GM19025 (cell line): Measurements from ENCODE around the gene GMEB1.
"Not testable (repeated sequence)": the region's sequence is repeated elsewhere in the genome, so short reads cannot be mapped to it uniquely, and the experiment has no call there.

ENCODE experiments used
- ATAC-seq: cut with Tn5 transposase; IDR thresholded peaks from one replicate; pipeline ENCODE4 v1.9.1; 2021; ENCODE audit warnings: mild to moderate bottlenecking, low read depth, moderate library complexity; ENCODE audit not compliant: unreplicated experiment

The GMEB1 gene, protein sequence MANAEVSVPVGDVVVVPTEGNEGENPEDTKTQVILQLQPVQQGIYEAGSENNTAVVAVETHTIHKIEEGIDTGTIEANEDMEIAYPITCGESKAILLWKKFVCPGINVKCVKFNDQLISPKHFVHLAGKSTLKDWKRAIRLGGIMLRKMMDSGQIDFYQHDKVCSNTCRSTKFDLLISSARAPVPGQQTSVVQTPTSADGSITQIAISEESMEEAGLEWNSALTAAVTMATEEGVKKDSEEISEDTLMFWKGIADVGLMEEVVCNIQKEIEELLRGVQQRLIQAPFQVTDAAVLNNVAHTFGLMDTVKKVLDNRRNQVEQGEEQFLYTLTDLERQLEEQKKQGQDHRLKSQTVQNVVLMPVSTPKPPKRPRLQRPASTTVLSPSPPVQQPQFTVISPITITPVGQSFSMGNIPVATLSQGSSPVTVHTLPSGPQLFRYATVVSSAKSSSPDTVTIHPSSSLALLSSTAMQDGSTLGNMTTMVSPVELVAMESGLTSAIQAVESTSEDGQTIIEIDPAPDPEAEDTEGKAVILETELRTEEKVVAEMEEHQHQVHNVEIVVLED

DNA sequence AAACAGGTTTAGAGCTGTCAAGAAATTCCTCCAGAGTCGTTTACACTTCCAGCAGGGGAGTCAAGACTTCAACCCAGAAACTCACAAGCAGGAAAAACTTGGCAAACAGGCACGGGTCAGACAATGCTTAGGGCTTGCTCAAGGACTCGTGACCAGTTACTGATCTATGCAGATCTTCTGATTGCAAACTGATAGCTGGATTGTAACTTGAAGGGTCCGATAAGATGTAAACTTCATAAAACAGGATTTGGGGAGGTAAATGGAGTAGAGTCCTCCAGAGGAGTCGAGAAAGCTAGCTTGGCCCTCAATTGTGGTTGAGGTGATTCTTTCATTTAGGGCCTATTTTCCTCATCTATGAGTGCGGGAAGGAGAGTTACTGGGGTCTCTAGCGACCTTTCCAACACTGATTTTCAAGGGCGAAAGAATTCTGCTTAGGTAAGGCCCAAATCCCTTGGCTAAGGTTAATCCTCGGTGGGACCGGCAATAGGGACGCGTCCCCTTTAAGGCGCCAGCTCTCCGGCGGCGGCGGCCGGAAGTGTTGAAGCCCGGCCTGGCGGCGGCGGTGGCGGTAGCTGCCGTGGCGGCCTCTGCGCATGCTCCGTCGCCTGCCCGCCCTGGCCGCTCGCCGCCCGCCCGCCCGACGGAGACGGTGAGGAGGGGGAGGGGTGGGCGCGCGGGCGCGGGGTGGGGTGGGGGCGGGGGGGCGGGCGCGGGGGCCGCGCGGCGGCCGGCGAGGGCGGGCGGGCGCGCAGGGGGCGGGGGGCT lies at the start of gene GMEB1:
TSS of gene GMEB1 (plus strand) at position 594 of the 765 bp plus-strand sequence. CDS start 14,829 bp downstream, outside the sequence.
- ATAC-seq = peak; percentile 74

DNA sequence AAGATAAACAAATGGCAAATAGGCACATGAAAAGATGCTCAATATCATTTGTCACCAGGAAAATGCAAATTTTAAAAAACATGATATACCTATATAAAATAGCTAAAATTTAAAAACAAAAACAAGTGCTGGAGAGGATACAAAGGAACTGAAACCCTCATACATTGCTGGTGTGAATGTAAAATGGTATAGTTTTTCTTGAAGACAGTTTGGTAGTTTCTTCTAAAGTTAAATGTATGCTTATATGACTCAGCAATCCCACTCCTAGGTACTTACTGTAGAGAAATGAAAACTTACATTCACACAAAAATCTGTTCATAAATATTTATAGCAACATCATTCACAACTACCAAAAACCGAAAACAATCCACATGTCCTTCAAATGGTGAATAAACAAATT lies 36.9 kb upstream of the GMEB1 start:
- no peak for ATAC-seq

DNA sequence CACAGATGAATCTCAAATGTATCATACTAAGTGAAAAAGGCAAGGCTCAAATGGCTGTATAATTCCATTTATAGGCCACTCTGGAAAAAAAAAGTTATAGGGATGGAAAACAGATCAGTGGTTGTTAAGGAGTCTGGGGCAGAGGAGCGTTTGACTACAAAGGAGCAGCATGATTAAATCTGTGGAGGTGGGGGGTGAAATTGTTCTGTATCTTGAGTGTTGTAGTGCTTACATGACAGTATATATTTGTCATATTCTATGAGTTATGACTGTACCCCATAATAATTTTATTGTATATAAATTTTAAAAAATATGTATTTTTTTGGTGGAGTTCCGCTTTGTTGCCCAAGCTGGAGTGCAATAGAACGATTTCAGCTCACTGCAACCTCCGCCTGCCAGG lies 36.0 kb upstream of the GMEB1 start:
- ATAC-seq = no peak

DNA sequence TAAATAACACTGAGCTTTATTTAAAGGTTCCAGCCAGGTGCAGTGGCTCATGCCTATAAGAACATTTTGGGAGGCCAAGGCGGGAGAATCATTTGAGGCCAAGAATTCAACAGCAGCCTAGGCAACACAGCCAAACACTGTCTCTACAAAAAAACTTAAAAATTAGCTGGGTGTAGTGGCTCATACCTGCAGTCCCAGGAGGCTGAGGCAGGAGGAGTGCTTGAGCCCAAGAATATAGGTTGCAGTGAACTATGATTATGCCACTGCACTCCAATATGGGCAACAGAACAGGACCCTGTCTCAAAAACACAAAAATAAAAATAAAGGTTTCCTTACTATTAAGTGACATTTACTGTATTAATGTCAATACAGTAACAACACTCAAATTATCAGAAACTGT lies 27.8 kb upstream of the GMEB1 start:
- ATAC-seq = no peak

DNA sequence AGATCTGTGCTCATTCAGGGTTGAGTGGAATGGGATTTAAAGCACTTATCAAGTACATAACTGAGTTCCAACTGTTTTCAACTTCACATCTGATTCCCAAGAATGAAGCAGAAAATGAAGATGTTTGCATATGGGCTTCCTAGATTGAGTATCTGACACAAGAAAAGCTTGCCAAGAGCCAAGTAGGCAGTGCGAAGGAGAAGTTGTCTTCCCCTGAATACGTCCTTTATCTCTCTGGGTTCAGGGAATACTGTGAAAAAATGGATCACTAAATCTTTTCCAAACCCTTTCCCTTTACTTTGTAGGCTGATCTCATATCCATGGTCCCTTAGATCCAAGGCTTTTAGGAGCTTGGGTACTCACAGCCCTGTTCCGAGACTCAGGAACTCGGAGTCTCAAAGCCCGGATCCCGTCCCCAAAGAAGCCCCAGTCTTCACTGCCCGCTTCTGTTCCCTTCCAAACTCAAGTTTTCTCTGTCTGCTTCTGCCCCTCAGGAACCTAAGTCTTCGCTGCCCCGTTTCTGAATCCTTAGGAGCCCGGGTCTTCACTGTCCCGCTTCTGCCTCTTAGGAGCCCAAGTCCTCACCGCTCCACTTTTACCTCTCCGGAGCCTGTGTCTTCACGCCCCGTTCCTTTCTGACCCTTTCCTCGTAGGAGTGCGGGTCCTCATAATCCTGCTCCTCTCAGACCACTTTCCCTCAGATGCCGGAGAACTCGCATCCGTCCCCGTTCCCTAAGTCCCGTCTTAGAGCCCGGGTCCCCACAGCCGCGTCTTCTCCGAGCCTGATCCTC lies 26.3 kb upstream of the GMEB1 start:
- ATAC-seq = peak; percentile 10

DNA sequence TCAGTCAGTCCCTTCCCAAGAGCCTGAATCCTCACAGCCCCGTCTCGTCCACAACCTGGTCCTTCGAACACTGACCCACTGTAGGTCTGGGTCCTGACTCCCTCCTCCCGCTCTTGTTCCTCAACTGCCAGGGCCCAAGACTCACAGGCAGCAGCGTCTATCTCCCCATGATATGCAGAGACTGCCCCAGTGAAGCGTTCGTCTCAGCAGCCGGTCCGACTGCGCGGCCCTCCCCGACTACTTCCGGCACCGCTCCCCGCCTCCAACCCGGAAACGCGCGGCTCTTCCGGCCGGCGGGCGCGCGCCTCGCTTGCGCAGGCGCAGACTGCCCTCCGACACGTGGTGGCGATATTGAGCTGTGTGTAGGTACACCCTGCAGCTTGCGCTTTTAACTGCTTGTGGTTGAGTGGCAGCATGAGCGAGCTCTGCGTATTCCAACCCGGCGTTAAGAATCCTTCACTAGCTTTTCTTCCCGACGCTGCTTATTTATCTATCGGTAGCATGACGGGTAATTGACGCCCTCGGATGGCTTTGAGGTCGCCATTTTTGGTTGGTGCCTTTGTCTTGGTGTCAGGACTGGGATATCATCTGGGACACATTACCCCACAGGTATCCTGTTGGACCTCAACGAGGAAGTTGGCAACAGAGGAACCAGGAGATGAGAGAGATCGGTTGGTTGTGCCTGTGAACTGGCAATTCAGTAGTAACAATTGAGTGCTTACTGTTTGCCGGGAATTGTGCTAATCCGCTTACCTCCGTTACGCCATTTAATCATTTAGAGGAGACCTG lies 25.5 kb upstream of the GMEB1 start, which contains the start of gene TAF12:
TSS of gene TAF12 (minus strand) at position 221 of the 789 bp plus-strand sequence. CDS start 20,986 bp downstream, outside the sequence.
- ATAC-seq = peak; percentile 75

DNA sequence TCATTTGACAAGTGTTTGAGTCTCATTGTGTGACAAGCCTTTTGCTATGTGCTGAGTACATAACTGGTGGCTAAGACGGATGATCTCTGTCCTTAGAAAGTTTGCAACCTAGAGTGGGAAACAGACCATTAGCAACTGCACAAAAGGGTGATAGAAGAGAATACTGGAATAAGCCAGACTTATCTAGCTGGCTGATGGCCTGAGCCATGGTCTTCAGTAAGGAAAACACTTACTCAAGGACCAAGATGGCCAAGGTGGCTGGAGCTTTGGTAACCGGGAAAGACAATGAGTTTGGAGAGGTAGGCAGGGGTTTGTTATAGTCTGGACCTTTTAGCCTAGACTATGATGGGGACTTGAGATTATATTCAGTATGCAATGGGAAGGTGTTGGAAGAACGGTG lies 24.1 kb upstream of the GMEB1 start:
- no peak for ATAC-seq

DNA sequence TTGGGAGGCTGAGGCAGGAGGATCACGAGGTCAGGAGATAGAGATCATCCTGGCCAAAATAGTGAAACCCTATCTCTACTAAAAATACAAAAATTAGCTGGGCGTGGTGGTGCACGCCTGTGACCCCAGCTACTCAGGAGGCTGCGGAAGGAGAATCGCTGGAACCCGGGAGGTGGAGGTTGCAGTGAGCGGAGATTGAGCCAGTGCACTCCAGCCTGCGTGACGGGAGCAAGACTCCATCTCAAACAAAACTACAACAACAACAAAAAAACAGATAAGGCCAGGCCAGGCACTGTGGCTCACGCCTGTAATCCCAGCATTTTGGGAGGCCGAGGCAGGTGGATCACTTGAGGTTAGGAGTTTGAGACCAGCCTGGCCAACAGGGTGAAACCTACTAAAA lies 23.2 kb upstream of the GMEB1 start:
- ATAC-seq = not testable (repeated sequence)

DNA sequence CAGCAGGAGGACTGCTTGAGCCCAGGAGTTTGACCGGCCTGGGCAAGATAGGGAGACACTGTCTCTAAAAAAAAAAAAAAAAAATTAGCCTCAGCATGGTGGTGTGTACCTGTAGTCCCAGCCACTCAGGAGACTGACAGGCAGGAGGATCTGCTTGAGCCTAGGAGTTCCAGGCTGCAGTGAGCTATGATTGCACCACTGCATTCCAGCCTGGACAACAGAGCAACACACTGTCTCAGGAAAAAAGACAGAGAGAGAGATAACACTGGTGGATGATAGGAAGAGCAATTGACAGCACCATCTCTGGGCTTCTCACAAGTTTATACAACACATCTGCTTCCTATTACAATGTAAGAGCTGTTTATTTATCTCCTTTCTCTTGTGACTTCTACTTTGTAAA lies 22.5 kb upstream of the GMEB1 start:
- ATAC-seq = no peak

DNA sequence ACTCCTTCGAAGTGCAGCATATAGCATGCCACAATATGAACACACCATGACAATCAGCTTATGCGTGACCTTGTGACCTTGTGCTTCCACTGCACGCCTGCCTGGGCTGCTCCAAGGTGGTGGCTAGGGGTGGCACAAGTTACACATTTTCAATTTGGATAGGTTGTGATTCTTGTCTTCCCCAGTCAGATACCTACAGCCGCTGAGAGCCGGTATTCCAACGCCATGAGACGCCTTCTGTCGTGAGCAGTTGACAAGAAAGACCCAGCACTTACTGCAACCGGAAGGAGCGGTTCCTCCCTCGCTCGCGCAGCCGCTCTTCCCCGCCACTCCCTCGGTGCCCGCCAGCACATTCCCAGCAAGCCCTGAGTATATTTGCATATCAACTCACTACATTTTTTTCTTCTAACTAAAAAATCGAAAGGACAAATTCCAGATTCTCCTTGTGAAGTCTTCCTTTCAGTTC lies 20.5 kb upstream of the GMEB1 start:
- peak; percentile 62 for ATAC-seq

DNA sequence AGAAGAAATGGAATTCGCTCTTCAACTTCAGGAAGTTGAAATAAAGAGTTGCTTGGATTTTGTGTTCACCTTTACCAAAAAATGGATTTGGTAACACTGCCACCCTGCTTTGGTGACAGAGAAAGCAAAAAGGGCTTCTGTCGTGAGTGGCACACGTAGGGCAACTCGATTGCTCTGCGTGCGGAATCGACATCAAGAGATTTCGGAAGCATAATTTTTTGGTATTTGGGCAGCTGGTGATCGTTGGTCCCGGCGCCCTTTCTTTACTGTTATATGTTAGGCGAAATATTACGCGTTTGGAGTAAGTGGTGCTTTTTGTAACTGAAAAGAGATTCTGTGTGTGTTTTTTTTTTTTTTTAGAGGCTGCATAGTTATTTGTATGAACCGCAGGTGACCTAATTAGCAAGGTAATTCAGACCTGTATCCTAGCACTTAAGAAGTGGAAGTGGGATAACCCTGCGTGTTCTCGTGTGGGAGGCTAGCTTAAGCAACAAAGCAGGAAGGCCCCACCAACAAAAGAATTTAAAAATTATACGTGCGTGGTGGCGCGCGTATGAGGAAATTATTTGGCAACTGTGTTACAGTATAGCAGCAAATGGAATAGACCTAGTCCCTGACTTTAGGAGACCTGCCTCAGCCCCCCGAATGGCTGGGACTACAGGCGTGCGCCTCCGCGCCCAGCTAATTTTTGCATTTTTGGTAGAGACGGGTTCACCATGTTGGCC lies 19.9 kb upstream of the GMEB1 start, which contains the start of gene RNU11:
TSS of gene RNU11 (plus strand) at position 127 of the 725 bp plus-strand sequence.
- peak; percentile 51 for ATAC-seq

DNA sequence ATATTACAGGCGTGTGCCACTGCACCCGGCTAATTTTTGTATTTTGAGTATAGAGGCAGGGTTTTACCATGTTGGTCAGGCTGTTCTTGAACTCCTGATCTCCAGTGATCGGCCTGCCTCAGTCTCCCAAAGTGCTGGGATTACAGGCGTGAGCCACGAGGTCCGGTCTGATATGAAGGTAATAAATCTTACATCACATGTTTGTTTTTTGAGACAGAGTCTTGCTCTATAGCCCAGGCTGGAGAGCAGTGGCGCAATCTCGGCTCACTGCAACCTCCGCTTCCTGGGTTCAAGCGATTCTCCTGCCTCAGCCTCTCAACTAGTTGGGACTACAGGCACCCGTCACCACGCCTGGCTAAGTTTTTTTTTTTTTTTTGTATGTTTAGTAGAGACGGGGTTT lies 15.5 kb upstream of the GMEB1 start:
- ATAC-seq = not testable (repeated sequence)

DNA sequence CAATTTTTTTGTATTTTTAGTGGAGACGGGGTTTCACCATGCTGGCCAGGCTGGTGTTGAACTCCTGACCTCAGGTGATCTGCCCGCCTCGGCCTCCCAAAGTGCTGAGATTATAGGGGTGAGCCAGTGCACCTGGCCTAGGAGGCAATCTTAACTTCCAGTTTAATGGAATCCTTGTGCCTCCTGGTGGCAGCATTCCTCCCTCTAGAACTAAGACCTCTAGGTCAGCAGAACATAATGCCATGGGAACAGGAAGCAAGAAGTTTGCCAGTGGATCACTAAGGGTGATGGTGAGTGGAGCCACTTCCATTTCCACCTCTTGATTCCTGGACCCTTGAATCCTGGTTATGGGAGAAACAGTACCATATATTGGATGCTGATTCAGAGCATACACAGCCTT lies 14.7 kb upstream of the GMEB1 start:
- not testable (repeated sequence) for ATAC-seq

DNA sequence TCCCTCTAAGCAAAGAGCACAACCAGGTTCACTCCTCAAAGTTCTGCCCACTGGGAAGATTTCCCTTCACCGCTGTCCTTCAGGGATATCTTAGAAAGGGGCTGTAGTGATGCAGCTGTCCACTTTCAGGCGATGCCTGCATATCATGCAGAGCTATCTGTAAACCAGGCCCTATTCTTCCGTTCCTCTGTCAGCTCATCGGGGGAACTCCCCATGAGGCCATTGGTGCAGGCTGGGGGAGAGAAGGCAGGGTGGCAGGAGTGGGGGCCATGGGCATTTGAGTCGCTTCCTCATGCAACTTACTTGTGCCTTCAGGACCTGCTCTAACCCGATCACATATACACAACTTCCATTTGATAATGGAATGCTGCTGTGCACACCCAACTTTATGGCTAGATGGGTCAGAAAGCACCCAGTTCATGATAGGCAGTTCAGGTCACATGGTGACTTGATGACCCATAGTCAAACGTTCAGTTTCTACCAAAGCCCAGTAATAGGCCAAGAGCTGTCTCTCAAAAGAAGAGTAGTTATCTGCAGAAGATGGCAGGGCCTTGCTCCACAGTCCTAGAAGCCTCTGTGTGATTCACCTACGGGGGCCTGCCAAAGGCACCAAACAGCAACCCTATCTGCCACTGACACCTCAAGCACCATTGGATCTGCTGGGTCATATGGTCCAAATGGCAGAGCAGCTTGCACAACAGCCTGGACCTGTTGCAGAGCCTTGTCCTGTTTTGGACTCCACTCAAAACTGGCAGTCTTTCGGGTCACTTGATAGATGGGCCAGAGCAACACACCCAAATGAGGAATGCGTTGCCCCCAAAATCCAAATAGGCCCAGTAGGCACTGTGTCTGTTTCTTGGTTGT lies 12.9 kb upstream of the GMEB1 start:
- ATAC-seq = not testable (repeated sequence)

DNA sequence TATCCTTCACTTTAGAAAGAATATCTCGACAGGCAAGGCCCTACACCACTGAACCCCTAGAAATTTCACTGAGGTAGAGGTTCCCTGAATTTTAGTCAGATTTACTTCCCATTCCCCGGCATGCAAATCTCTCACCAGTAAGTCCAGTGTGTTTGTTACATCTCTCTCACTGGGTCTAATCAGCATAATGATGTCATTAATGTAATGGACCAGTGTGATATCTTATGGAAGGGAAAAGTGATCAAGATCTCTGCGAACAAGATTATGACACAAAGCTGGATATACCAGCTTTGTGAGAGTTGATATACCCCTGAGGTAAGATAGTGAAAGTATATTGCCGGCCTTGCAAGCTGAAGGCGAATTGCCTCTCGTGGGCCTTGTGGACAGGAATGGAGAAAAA lies 12.2 kb upstream of the GMEB1 start:
- ATAC-seq = no peak

DNA sequence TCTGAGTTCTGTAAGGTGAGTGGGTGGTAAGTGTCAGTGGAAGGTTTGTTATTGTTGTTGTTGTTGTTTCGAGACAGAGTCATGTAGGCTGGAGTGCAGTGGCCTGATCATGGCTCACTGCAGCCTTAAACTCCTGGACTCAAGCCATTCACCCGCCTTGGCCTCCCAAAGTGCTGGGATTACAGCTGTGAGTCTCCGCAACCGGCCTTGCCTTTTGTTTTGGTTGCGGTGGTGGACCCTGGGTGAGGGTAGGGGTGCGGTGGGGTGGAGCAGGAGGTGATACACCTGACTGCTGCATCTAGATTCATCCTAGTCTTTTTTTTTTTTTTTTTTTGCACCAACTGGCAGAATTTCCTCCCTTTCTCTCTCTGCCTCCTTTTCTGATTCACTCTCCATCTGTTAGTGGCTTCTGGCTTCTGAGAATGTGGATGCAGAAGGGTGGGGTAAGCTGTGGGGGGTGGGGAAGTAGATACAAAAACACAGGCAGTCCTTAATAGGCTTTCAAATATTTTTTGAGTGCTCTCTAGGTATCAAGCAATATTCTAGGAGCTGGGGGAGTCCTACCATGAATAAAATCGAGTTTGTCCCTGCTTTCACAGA lies 4.6 kb upstream of the GMEB1 start:
- no peak for ATAC-seq

DNA sequence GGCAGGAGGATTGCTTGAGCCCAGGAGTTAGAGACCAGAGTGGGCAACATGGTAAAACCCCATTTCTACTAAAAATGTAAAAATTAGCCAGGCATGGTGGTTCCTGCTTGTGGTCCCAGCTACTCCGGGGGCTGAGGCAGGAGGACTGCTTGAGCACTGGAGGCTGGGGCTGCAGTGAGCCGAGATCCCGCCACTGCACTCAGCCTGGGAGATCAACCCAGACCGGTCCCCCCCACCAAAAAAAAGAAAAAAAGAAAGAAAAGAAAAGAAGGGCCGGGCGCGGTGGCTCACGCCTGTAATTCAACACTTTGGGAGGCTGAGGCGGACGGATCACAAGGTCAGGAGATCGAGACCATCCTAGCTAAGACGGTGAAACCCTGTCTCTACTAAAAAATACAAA lies 1.8 kb upstream of the GMEB1 start:
- ATAC-seq = no peak
